KOPT-K1 (cell line): ENCODE results near the gene ZNF536.

Source experiments
- H3K27ac ChIP-seq: fragments of 200-600 bp; sonication (generic); 2 replicates; pipeline ENCODE4 v1.5.1; 2016; ENCODE audit warnings: antibody characterized with exemption, mild to moderate bottlenecking, low read depth, low read length; ENCODE audit not compliant: poor library complexity, severe bottlenecking
- H3K36me3 ChIP-seq: fragments of 200-600 bp; sonication (generic); 2 replicates; pipeline ENCODE4 v1.5.1; 2017; ENCODE audit warnings: antibody characterized with exemption, mild to moderate bottlenecking, low read length, moderate library complexity; ENCODE audit not compliant: insufficient read depth
- H3K9me3 ChIP-seq: fragments of 200-600 bp; sonication (generic); 2 replicates; pipeline ENCODE4 v1.5.1; 2017; ENCODE audit warnings: antibody characterized with exemption, low read length, mild to moderate bottlenecking; ENCODE audit not compliant: insufficient read depth, poor library complexity, severe bottlenecking

The ZNF536 gene

GRCh38 chr19:30555791-30556110, 183.6 kb downstream of the ZNF536 start:
- Histone ChIP-seq H3K36me3 (no peaks in the 10 kb centered on the region), H3K9me3 (no peaks in the 10 kb centered on the region), H3K27ac (no peak overlapping the region)

- Histone ChIP-seq H3K36me3 (no peaks in the 10 kb centered on the region), H3K9me3 (no peaks in the 10 kb centered on the region), H3K27ac (no peak overlapping the region)
Measured at GRCh38 chr19:30556230-30556711, 184.1 kb downstream of the ZNF536 start.

- no peaks in the 10 kb centered on the region for H3K9me3 ChIP-seq
- H3K36me3 ChIP-seq = no peaks in the 10 kb centered on the region
- no peak overlapping the region for H3K27ac ChIP-seq
Measured at GRCh38 chr19:30557212-30557611, 185.0 kb downstream of the ZNF536 start.

GRCh38 chr19:30557927-30558557, 185.9 kb downstream of the ZNF536 start:
- Histone ChIP-seq H3K27ac (no peak overlapping the region), H3K9me3 (no peaks in the 10 kb centered on the region), H3K36me3 (no peaks in the 10 kb centered on the region)

GRCh38 chr19:30558793-30559192, 186.6 kb downstream of the ZNF536 start:
- Histone ChIP-seq H3K36me3 (no peaks in the 10 kb centered on the region), H3K27ac (no peak overlapping the region), H3K9me3 (no peaks in the 10 kb centered on the region)

DNA sequence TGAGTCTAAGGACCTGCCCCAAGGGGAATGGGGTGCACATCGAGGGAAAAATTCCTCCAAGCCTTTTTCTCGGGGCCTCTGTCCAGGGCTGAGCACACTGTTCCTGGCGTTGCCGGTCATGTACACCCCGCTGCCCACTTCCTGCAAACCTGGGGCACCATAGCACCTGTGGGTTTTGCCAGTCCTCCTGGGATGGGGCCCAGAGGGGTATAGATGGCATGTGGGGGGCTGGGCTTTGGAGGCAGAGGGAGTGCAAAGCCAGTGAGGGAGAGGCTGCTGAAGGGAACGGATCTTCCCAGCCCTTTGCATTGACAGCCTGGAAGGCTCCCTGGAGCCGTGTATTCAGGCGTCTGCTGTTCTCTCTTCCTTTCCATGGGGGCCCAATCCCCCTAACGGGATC, 187.3 kb downstream of the ZNF536 start:
- no peaks in the 10 kb centered on the region for H3K9me3 ChIP-seq
- H3K27ac ChIP-seq = no peak overlapping the region
- no peaks in the 10 kb centered on the region for H3K36me3 ChIP-seq

- Histone ChIP-seq H3K9me3 (no peaks in the 10 kb centered on the region), H3K27ac (no peak overlapping the region), H3K36me3 (no peaks in the 10 kb centered on the region)
Measured at GRCh38 chr19:30562981-30563380, 190.8 kb downstream of the ZNF536 start.

- Histone ChIP-seq H3K9me3 (no peaks in the 10 kb centered on the region), H3K36me3 (no peaks in the 10 kb centered on the region), H3K27ac (no peak overlapping the region)
Measured at GRCh38 chr19:30563691-30564090, 191.5 kb downstream of the ZNF536 start.

DNA sequence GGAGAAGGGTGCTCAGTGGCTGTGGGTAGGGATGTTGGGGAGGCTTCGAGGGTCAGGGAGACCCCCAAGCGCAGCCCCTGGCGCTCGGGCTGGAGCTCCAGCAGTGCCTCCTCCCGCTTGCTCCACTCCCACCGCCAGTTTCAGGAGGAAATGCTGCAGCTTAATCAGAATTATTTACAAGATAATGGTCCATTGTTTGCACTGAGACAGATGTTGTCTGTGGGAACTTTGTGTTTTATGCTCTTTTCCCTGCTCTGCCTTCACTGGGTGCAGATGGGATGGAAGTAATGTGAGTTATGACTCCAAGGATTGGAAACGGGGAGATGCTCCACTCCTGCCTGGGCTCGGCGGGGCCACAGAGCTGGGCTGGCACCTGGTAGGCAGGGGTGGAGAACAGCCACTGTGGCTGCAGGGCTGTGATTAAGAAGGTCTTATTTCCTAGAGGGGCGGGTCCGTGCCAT, 192.4 kb downstream of the ZNF536 start:
- Histone ChIP-seq H3K9me3 (no peaks in the 10 kb centered on the region), H3K27ac (no peak overlapping the region), H3K36me3 (no peaks in the 10 kb centered on the region)

- Histone ChIP-seq H3K36me3 (no peaks in the 10 kb centered on the region), H3K9me3 (no peaks in the 10 kb centered on the region), H3K27ac (no peak overlapping the region)
Measured at GRCh38 chr19:30565636-30566035, 193.5 kb downstream of the ZNF536 start.

- Histone ChIP-seq H3K27ac (no peak overlapping the region), H3K9me3 (no peaks in the 10 kb centered on the region), H3K36me3 (no peaks in the 10 kb centered on the region)
Measured at GRCh38 chr19:30566681-30567420, 194.7 kb downstream of the ZNF536 start.

GRCh38 chr19:30567536-30568232, 195.5 kb downstream of the ZNF536 start:
- no peaks in the 10 kb centered on the region for H3K9me3 ChIP-seq
- no peaks in the 10 kb centered on the region for H3K36me3 ChIP-seq
- H3K27ac ChIP-seq = no peak overlapping the region

GRCh38 chr19:30570194-30570593, 198.0 kb downstream of the ZNF536 start:
- H3K9me3 ChIP-seq = no peaks in the 10 kb centered on the region
- H3K36me3 ChIP-seq = no peaks in the 10 kb centered on the region

GRCh38 chr19:30577551-30578105, 205.4 kb downstream of the ZNF536 start:
- Histone ChIP-seq H3K27ac (no peak overlapping the region), H3K9me3 (no peaks in the 10 kb centered on the region), H3K36me3 (no peaks in the 10 kb centered on the region)

More at GRCh38 chr19:30570194-30570593, 198.0 kb downstream of the ZNF536 start:
- H3K27ac ChIP-seq = no peak overlapping the region

DNA sequence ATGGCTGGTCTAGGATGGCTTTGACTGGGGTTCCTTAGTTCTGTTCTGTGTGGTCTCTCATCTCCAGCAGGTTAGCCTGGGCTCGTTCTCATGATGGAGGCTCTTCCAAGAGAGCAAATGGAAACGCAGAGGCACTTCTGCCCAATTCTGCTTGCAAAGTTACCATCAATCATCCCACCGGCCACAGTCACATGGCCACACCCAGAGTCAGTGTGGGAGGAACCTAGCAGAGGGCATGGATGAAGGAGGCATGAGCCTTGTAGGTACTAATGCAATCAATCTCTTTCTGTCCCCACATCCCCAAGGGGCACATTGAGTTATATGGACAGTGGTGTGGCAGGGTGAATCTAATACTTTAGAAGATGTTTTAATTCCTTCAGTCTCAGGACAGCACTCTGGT, 207.2 kb downstream of the ZNF536 start:
- H3K9me3 ChIP-seq = no peaks in the 10 kb centered on the region
- no peak overlapping the region for H3K27ac ChIP-seq
- H3K36me3 ChIP-seq = no peaks in the 10 kb centered on the region
